K562 (cell line): Measurements from ENCODE around the gene ERICH6. TPM values are rescaled to one million over a fixed set of nuclear protein-coding genes. Genes with fewer than 3 reads are reported as not detected.

Source experiments
- ATAC-seq: fragments of 200-7000 bp; cut with Tn5 transposase; 3 replicates; pipeline ENCODE4 v1.9.1; 2020; ENCODE audit warnings: moderate library complexity
- BruUV-seq: library from RNA; stranded (reverse); fragments of 400-500 nt; replicated peaks from 2 replicates; lab custom pipeline; 2021; lab: Mats Ljungman, UMichigan
- CTCF ChIA-PET: fragments of 300-600 bp; formaldehyde crosslinking; extraction: SDS; loops from one replicate; lab custom pipeline; 2021; ENCODE audit warnings: low intra/inter-chr PET ratio; lab: Yijun Ruan, JAX
- POLR2A ChIA-PET: fragments of 300-600, 350-650 bp; sonication (Branson Sonifier 250); formaldehyde crosslinking; extraction: SDS; loops from one replicate; lab custom pipeline; 2021; ENCODE audit warnings: antibody characterized with exemption, inconsistent platforms; lab: Yijun Ruan, JAX
- DNase-seq, 4 experiments: peaks; one replicate each; pipeline versions ENCODE4 v3.0.0 to v3.0.0-alpha.2; 2011 to 2018; ENCODE audit warnings: low spot score in 3 of 4, mixed read lengths in 3 of 4; ENCODE audit errors: extremely low read depth in 1 of 4
- FAIRE-seq: peaks from 2 replicates; lab custom pipeline; 2011; peaks lifted over from hg19 to GRCh38; lab: Jason Lieb, UNC
- H2AFZ ChIP-seq: 2 replicates; pipeline ENCODE4 v1.6.0; 2011; ENCODE audit warnings: low read depth, low read length, control low read depth, inconsistent platforms
- H3K27ac ChIP-seq: fragments of 200-600 bp; 3 replicates; pipeline ENCODE4 v1.8.0; 2011; ENCODE audit warnings: low read depth, mild to moderate bottlenecking, control low read depth, inconsistent platforms, low read length, moderate library complexity, mixed read lengths; ENCODE audit errors: extremely low read depth
- H3K27me3 ChIP-seq, 2 experiments: fragments of 300-600 bp in 1 of 2; 2 replicates in 1 of 2; 3 replicates in 1 of 2; pipeline versions ENCODE4 v1.6.0 to v1.8.0; 2011; ENCODE audit warnings: inconsistent platforms in 2 of 2, low read length in 2 of 2, mild to moderate bottlenecking in 1 of 2, mixed read lengths in 1 of 2, moderate library complexity in 1 of 2; ENCODE audit not compliant: control insufficient read depth in 2 of 2, insufficient read depth in 2 of 2
- H3K36me3 ChIP-seq: fragments of 300-600 bp; 3 replicates; pipeline ENCODE4 v1.8.0; 2011; ENCODE audit warnings: mild to moderate bottlenecking, low read length, inconsistent platforms; ENCODE audit not compliant: control insufficient read depth, insufficient read depth
- H3K4me1 ChIP-seq, 2 experiments: fragments of 200-600 bp in 1 of 2; replicated peaks in 1 of 2; 2 replicates in 1 of 2; 3 replicates in 1 of 2; pipeline versions ENCODE4 v1.5.1 to v1.8.0; 2011; ENCODE audit warnings: inconsistent platforms in 2 of 2, low read length in 2 of 2, mild to moderate bottlenecking in 1 of 2, mixed read lengths in 1 of 2, moderate library complexity in 1 of 2; ENCODE audit not compliant: control insufficient read depth in 2 of 2, insufficient read depth in 2 of 2
- H3K4me2 ChIP-seq: 2 replicates; pipeline ENCODE4 v1.6.1; 2011; ENCODE audit warnings: low read length, control low read depth, inconsistent platforms, mixed read lengths; ENCODE audit not compliant: insufficient read depth
- H3K4me3 ChIP-seq: fragments of 200-600 bp; sonication (generic), shearing (Covaris generic); 2 replicates; pipeline ENCODE4 v1.5.1; 2016; ENCODE audit warnings: control low read depth, inconsistent platforms
- H3K79me2 ChIP-seq: fragments of 200-600 bp; 3 replicates; pipeline ENCODE4 v1.8.0; 2011; ENCODE audit warnings: low read length, inconsistent platforms; ENCODE audit not compliant: control insufficient read depth, insufficient read depth
- H3K9ac ChIP-seq, 2 experiments: 2 replicates each; pipeline versions ENCODE4 v1.6.0 to v1.6.1; 2011; ENCODE audit warnings: low read depth in 2 of 2, low read length in 2 of 2, control low read depth in 1 of 2, inconsistent platforms in 1 of 2, mild to moderate bottlenecking in 1 of 2, mixed read lengths in 1 of 2; ENCODE audit not compliant: insufficient read depth in 1 of 2
- H3K9me1 ChIP-seq: one replicate; pipeline ENCODE4 v1.6.0; 2011; ENCODE audit warnings: inconsistent platforms, mild to moderate bottlenecking, low read length, moderate library complexity; ENCODE audit not compliant: control insufficient read depth, insufficient read depth
- H3K9me3 ChIP-seq: replicated peaks from 2 replicates; pipeline ENCODE4 v1.5.1; 2011; ENCODE audit warnings: low read depth, low read length, inconsistent platforms; ENCODE audit not compliant: control insufficient read depth, insufficient read depth
- H4K20me1 ChIP-seq: replicated peaks from 2 replicates; pipeline ENCODE4 v1.6.1; 2011; ENCODE audit warnings: low read length, inconsistent platforms, mixed read lengths; ENCODE audit not compliant: control insufficient read depth, insufficient read depth
- CBX2 ChIP-seq: fragments of 200-600 bp; sonication (generic); IDR thresholded peaks from one replicate; pipeline ENCODE4 v1.6.1; 2012; ENCODE audit warnings: mild to moderate bottlenecking, low read length, inconsistent platforms; ENCODE audit not compliant: insufficient read depth, poor library complexity, severe bottlenecking
- CCAR2 ChIP-seq: fragments of 200-400 bp; formaldehyde crosslinking; IDR thresholded peaks from 2 replicates; pipeline ENCODE4 v1.6.1; 2017; ENCODE audit warnings: mild to moderate bottlenecking, low read depth, low read length
- CSDE1 ChIP-seq, 2 experiments: fragments of 450-650 bp; IDR thresholded peaks; 2 replicates each; pipeline ENCODE4 v1.6.1; 2016; ENCODE audit warnings: mild to moderate bottlenecking in 1 of 2
- GATAD2A ChIP-seq: fragments of 450-650 bp; IDR thresholded peaks from 2 replicates; pipeline ENCODE4 v1.6.1; 2017
- KLF1 ChIP-seq: fragments of 450-650 bp; IDR thresholded peaks from 2 replicates; pipeline ENCODE4 v1.6.1; 2016; ENCODE audit warnings: missing genetic modification characterization, missing compliant biosample characterization
- PCBP1 ChIP-seq: fragments of 200-400 bp; formaldehyde crosslinking; IDR thresholded peaks from 2 replicates; pipeline ENCODE4 v1.6.1; 2018; ENCODE audit warnings: mild to moderate bottlenecking, low read depth, low read length; ENCODE audit not compliant: poor library complexity, severe bottlenecking
- RHOXF2B ChIP-seq: fragments of 250-450 bp; sonication (Bioruptor Pico); conservative IDR thresholded peaks from 2 replicates; pipeline ENCODE4 v1.5.1; 2021
- XRCC3 ChIP-seq: fragments of 450-650 bp; IDR thresholded peaks from 2 replicates; pipeline ENCODE4 v1.6.1; 2017; ENCODE audit warnings: mild to moderate bottlenecking, moderate library complexity
- ZNF133 ChIP-seq: fragments of 250-450 bp; sonication (Bioruptor Pico); IDR thresholded peaks from 2 replicates; pipeline ENCODE4 v1.4.0; 2020; ENCODE audit warnings: mild to moderate bottlenecking
- ZNF347 ChIP-seq: fragments of 450-650 bp; formaldehyde crosslinking; IDR thresholded peaks from 2 replicates; pipeline ENCODE4 v1.4.0; 2020; ENCODE audit warnings: low read depth, mild to moderate bottlenecking, moderate library complexity
- ZNF79 ChIP-seq: fragments of 250-450 bp; sonication (Bioruptor Pico); IDR thresholded peaks from 2 replicates; pipeline ENCODE4 v1.4.0; 2020; ENCODE audit warnings: low read depth, mild to moderate bottlenecking, moderate library complexity
- WGBS: fragments of 100-300 bp; shearing (Covaris generic); methylation state at CpG from one replicate; pipeline ENCODE4 v1.1.6; 2016; ENCODE audit warnings: low coverage, mixed read lengths; ENCODE audit not compliant: insufficient coverage; ENCODE audit errors: missing lambda C conversion rate; 5-methylcytosine and 5-hydroxymethylcytosine counted together
- in situ Hi-C: fragments of 300-500 bp; cut with MboI; formaldehyde crosslinking; loops from 4 replicates; pipeline ENCODE4 v1.15.0; 2018; ENCODE audit warnings: inconsistent platforms, mixed read lengths
- intact Hi-C: fragments of 100-400 bp; cut with micrococcal nuclease; formaldehyde crosslinking; loops from 2 replicates; pipeline ENCODE4 v1.14.2; 2022
- polyA plus RNA-seq, 8 experiments: library from polyadenylated mRNA; depleted of rRNA in 4 of 8; stranded (reverse) in 5 of 8; unstranded in 3 of 8; fragments of >200 nt; fragmentation: Nextera tagmentation in 2 of 8; fragmentation: Illumina TruSeq in 1 of 8; extraction: Ambion mirVana in 2 of 8; extraction: Trizol in 1 of 8; gene quantifications; 2 replicates each; pipeline versions ENCODE4 v1.2.1 to v1.2.3, GENCODE V29; 2011 to 2014; ENCODE audit warnings: inconsistent platforms in 1 of 8, missing spikeins in 1 of 8
- total RNA-seq, 7 experiments: library from RNA; depleted of rRNA in 6 of 7; stranded (reverse); fragments of >200 nt in 6 of 7; fragmentation: Illumina TruSeq in 2 of 7; extraction: Trizol in 2 of 7; gene quantifications; 2 replicates each; pipeline versions ENCODE4 v1.2.1 to v1.2.3, GENCODE V29; 2011 to 2021; ENCODE audit warnings: low replicate concordance in 1 of 7
- TF ChIP-seq, protein P1 (sequence below): IDR thresholded peaks from 2 replicates; pipeline ENCODE4 v1.6.1; 2011; ENCODE audit warnings: borderline replicate concordance, low read depth, mild to moderate bottlenecking, moderate library complexity, low read length; ENCODE audit not compliant: insufficient read depth, poor library complexity, severe bottlenecking
- TF ChIP-seq, protein P2 (sequence below), 2 experiments: IDR thresholded peaks; 2 replicates each; pipeline ENCODE4 v1.6.1; 2012; ENCODE audit warnings: improper control_type of control experiment in 2 of 2, low read depth in 2 of 2, low read length in 2 of 2, borderline replicate concordance in 1 of 2
- TF ChIP-seq, protein P3 (sequence below): sonication (generic); formaldehyde crosslinking; IDR thresholded peaks from 2 replicates; pipeline ENCODE4 v1.8.0; 2022; ENCODE audit warnings: mild to moderate bottlenecking, missing genetic modification reagents
- TF ChIP-seq, protein P4 (sequence below): fragments of 450-650 bp; IDR thresholded peaks from 2 replicates; pipeline ENCODE4 v1.7.0; 2016; ENCODE audit warnings: borderline replicate concordance

ERICH6 gene
- total and polyA plus RNA-seq, 9 of the 15 experiments (the other 6 are each of a cell fraction or from before 2014, with no cell fraction given), result not detected

DNA sequence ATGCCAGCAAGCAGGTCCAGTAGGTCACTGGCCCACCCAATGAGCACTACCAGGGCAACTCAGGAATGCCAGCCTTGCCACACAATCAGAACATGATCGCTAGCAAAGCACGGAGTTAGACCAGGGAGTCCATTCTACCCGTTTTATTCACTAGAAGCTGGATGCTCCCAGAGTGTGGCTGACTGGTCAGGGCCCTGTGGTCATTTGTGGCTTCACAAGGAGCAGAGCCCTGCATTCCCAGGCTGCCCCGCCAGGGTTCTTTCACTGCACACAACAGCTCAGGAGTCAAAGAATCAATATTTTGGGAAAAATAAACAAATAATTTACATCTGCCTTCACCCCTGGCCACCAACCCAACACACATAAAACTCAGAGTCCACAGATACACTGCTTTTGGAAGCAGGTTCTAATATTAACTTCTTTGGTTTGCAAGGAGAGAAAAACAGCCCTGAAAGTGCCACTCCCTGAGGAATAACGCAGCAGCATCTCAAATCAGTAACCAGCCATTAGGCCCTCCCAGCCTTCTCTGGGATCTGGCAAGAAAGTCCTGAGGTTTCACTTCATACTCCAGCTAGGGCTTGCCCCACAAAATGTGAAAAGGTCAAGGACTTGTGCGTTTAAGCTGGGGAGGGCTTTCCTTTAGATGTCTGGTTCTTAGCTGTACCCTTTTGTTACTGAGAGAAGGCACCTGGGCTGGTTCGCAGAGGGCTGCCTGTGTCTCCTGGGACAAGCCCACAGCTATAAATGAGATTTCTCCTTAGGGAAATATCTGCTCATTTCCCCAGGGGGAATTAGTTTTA, 43.3 kb upstream of the ERICH6 start:
- in situ Hi-C loops, result no loop called here
- intact Hi-C loops, result no loop called here
- no peak for TF ChIP-seq CSDE1 (IDR thresholded peaks at IDR 0.05)
- TF ChIP-seq, protein P1, sequence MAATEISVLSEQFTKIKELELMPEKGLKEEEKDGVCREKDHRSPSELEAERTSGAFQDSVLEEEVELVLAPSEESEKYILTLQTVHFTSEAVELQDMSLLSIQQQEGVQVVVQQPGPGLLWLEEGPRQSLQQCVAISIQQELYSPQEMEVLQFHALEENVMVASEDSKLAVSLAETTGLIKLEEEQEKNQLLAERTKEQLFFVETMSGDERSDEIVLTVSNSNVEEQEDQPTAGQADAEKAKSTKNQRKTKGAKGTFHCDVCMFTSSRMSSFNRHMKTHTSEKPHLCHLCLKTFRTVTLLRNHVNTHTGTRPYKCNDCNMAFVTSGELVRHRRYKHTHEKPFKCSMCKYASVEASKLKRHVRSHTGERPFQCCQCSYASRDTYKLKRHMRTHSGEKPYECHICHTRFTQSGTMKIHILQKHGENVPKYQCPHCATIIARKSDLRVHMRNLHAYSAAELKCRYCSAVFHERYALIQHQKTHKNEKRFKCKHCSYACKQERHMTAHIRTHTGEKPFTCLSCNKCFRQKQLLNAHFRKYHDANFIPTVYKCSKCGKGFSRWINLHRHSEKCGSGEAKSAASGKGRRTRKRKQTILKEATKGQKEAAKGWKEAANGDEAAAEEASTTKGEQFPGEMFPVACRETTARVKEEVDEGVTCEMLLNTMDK, result no peak
- no peak for TF ChIP-seq RHOXF2B (CRISPR knock-in tag)
- TF ChIP-seq, protein P2, sequence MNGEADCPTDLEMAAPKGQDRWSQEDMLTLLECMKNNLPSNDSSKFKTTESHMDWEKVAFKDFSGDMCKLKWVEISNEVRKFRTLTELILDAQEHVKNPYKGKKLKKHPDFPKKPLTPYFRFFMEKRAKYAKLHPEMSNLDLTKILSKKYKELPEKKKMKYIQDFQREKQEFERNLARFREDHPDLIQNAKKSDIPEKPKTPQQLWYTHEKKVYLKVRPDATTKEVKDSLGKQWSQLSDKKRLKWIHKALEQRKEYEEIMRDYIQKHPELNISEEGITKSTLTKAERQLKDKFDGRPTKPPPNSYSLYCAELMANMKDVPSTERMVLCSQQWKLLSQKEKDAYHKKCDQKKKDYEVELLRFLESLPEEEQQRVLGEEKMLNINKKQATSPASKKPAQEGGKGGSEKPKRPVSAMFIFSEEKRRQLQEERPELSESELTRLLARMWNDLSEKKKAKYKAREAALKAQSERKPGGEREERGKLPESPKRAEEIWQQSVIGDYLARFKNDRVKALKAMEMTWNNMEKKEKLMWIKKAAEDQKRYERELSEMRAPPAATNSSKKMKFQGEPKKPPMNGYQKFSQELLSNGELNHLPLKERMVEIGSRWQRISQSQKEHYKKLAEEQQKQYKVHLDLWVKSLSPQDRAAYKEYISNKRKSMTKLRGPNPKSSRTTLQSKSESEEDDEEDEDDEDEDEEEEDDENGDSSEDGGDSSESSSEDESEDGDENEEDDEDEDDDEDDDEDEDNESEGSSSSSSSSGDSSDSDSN (IDR thresholded peaks at IDR 0.05; ENCODE audit: borderline replicate concordance in 1 of 2, low read depth in 2 of 2, low read length in 2 of 2), result no peak
- no peak for TF ChIP-seq CCAR2
- no peak for TF ChIP-seq ZNF347 (CRISPR knock-in tag)
- no peak for TF ChIP-seq GATAD2A
- TF ChIP-seq ZNF133 (CRISPR knock-in tag), result no peak
- TF ChIP-seq, protein P3, sequence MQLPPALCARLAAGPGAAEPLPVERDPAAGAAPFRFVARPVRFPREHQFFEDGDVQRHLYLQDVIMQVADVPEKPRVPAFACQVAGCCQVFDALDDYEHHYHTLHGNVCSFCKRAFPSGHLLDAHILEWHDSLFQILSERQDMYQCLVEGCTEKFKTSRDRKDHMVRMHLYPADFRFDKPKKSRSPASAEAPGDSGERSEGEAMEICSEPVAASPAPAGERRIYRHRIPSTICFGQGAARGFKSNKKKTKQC (CRISPR knock-in tag), result no peak
- TF ChIP-seq, protein P4, sequence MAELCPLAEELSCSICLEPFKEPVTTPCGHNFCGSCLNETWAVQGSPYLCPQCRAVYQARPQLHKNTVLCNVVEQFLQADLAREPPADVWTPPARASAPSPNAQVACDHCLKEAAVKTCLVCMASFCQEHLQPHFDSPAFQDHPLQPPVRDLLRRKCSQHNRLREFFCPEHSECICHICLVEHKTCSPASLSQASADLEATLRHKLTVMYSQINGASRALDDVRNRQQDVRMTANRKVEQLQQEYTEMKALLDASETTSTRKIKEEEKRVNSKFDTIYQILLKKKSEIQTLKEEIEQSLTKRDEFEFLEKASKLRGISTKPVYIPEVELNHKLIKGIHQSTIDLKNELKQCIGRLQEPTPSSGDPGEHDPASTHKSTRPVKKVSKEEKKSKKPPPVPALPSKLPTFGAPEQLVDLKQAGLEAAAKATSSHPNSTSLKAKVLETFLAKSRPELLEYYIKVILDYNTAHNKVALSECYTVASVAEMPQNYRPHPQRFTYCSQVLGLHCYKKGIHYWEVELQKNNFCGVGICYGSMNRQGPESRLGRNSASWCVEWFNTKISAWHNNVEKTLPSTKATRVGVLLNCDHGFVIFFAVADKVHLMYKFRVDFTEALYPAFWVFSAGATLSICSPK, result no peak
- TF ChIP-seq PCBP1, result no peak
- no peak for TF ChIP-seq XRCC3
- TF ChIP-seq ZNF79, result no peak
- no peak for TF ChIP-seq CBX2
- no peak for TF ChIP-seq KLF1 (tag)

More for the DNA sequence above, 43.3 kb upstream of the ERICH6 start:
- 76% methylated on average over 7 of the region's 7 CpGs for WGBS
- BruUV-seq, result no TSS peak
- ATAC-seq, result no peak
- no peak for FAIRE-seq
- H3K4me2 ChIP-seq, result no peak overlapping the region
- peaks cover 43% of the 10 kb centered on the region for H3K36me3 ChIP-seq
- H3K9me1 ChIP-seq, result no peaks in the 10 kb centered on the region
- peaks cover 14% of the 10 kb centered on the region; the same call in 1 of the 2 replicates for H4K20me1 ChIP-seq
- no peak overlapping the region for H3K27ac ChIP-seq
- no peak overlapping the region for H3K9ac ChIP-seq
- H3K79me2 ChIP-seq, result peaks cover 95% of the 10 kb centered on the region
- peaks cover 8 to 11% of the 10 kb centered on the region in 2 experiments for H3K4me1 ChIP-seq
- DNase-seq, result no peak
- H3K27me3 ChIP-seq, result no peaks in the 10 kb centered on the region
- POLR2A ChIA-PET, result interaction anchor here (1.4 to 2.2 kb wide), 4 partner anchors 12 to 16 kb away, joined by 4 to 9 read pairs (median 6); partner anchors contain the start of gene SIAH2
- H2AFZ ChIP-seq, result no peak overlapping the region
- no peaks in the 10 kb centered on the region for H3K9me3 ChIP-seq
- CTCF ChIA-PET, result no interaction called here
- no peak overlapping the region for H3K4me3 ChIP-seq
